B cell (primary cell): ENCODE measurements around the gene CACNA2D2.

ENCODE experiments used
- CTCF ChIP-seq: fragments of 200-600 bp; IDR thresholded peaks from one replicate; pipeline ENCODE4 v1.8.0; 2022; ENCODE audit warnings: antibody characterized with exemption, mild to moderate bottlenecking
- EZH2 ChIP-seq: IDR thresholded peaks from 2 replicates; pipeline ENCODE4 v1.6.1; 2012; ENCODE audit warnings: borderline replicate concordance, low read depth, mild to moderate bottlenecking, moderate library complexity, low read length; ENCODE audit not compliant: insufficient read depth, poor library complexity, severe bottlenecking

DNA sequence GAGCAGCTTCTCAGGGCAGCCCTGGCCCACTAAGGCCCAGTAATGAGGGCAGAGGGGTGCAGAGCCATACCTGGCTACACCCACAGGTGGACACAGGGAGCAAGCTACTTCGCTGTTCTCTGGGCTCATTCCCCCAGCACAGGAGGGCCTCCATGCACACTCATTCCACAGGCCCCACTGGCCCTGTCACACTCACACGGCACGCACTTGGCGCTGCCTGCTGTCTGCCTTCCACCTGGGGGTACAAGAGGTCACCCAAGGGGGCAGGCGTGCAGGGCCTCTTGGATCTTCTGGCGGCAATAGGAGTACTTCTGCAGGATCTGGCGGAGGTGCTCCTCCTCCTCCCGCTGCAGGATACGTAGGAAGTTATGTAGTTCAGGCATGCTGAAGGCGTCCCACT is 173.1 kb downstream of the CACNA2D2 start:
- TF ChIP-seq CTCF = no peak
- no peak for TF ChIP-seq EZH2
